OCI-LY7 (cell line): Measurements from ENCODE around the gene PPP1R10. TPM values are rescaled to one million over a fixed set of nuclear protein-coding genes. Genes with fewer than 3 reads are reported as not detected.

Experiments used
- BruUV-seq: library from RNA; stranded (reverse); fragments of 400-500 nt; replicated peaks from 2 replicates; lab custom pipeline; 2021; lab: Mats Ljungman, UMichigan
- CTCF ChIA-PET: fragments of 300-600 bp; sonication (Branson Sonifier 250); formaldehyde crosslinking; loops from one replicate; lab custom pipeline; 2022; ENCODE audit warnings: antibody characterized with exemption; ENCODE audit not compliant: unreplicated experiment; lab: Charles Lee
- POLR2A ChIA-PET: fragments of 300-600 bp; sonication (Branson Sonifier 250); formaldehyde crosslinking; loops from one replicate; lab custom pipeline; 2022; ENCODE audit warnings: antibody characterized with exemption; lab: Charles Lee
- DNase-seq: peaks from one replicate; pipeline ENCODE4 v3.0.0-alpha.2; 2015; ENCODE audit warnings: low spot score
- H2AFZ ChIP-seq: fragments of 200-600 bp; sonication (generic), shearing (Covaris generic); 2 replicates; pipeline ENCODE4 v1.6.1; 2014; ENCODE audit warnings: mild to moderate bottlenecking, antibody characterized with exemption, low read length, moderate library complexity
- H3K27ac ChIP-seq: fragments of 200-600 bp; sonication (generic); 2 replicates; pipeline ENCODE4 v1.5.1; 2014; ENCODE audit warnings: mixed run types, low read depth, mild to moderate bottlenecking, moderate library complexity, low read length, inconsistent platforms; ENCODE audit not compliant: poor library complexity, severe bottlenecking
- H3K36me3 ChIP-seq: fragments of 200-600 bp; sonication (generic); 2 replicates; pipeline ENCODE4 v1.6.1; 2014; ENCODE audit warnings: mild to moderate bottlenecking, antibody characterized with exemption, low read length, moderate library complexity, mixed read lengths; ENCODE audit not compliant: insufficient read depth
- H3K4me1 ChIP-seq: fragments of 200-600 bp; sonication (generic); 2 replicates; pipeline ENCODE4 v1.5.1; 2014; ENCODE audit warnings: mild to moderate bottlenecking, low read length; ENCODE audit not compliant: insufficient read depth, poor library complexity, severe bottlenecking
- H3K4me2 ChIP-seq: fragments of 200-600 bp; sonication (generic); 2 replicates; pipeline ENCODE4 v1.6.1; 2014; ENCODE audit warnings: mild to moderate bottlenecking, low read length
- H3K4me3 ChIP-seq: fragments of 200-600 bp; sonication (generic); 2 replicates; pipeline ENCODE4 v1.5.1; 2014; ENCODE audit warnings: mild to moderate bottlenecking, low read depth, low read length; ENCODE audit not compliant: poor library complexity, severe bottlenecking
- H3K79me2 ChIP-seq: fragments of 200-600 bp; sonication (generic); 2 replicates; pipeline ENCODE4 v1.6.1; 2016; ENCODE audit warnings: low read depth, mild to moderate bottlenecking, low read length, moderate library complexity, mixed read lengths; ENCODE audit not compliant: insufficient read depth
- H3K9me2 ChIP-seq: fragments of 200-600 bp; sonication (generic); 2 replicates; pipeline ENCODE4 v1.6.1; 2016; ENCODE audit warnings: mild to moderate bottlenecking, low read length, mixed read lengths; ENCODE audit not compliant: insufficient read depth
- H3K9me3 ChIP-seq: fragments of 200-600 bp; sonication (generic); 2 replicates; pipeline ENCODE4 v1.6.1; 2014; ENCODE audit warnings: mild to moderate bottlenecking, mixed run types, low read length, mixed read lengths
- H4K20me1 ChIP-seq: fragments of 200-600 bp; sonication (generic); 2 replicates; pipeline ENCODE4 v1.6.1; 2014; ENCODE audit warnings: mild to moderate bottlenecking, antibody characterized with exemption, low read length, moderate library complexity, mixed read lengths; ENCODE audit not compliant: insufficient read depth
- CTCF ChIP-seq: fragments of 200-600 bp; sonication (generic); conservative IDR thresholded peaks from 2 replicates; pipeline ENCODE4 v1.5.1; 2014; ENCODE audit warnings: mild to moderate bottlenecking, antibody characterized with exemption, low read length, moderate library complexity, mixed read lengths
- EZH2phosphoT487 ChIP-seq: fragments of 200-600 bp; sonication (generic); IDR thresholded peaks from 2 replicates; pipeline ENCODE4 v1.6.1; 2018; ENCODE audit warnings: low read depth, borderline replicate concordance, mild to moderate bottlenecking, mixed run types, antibody characterized with exemption, low read length, moderate library complexity, mixed read lengths
- intact Hi-C: fragments of 100-400 bp; cut with micrococcal nuclease; formaldehyde crosslinking; loops from one replicate; pipeline ENCODE4 v1.10.0; 2022; ENCODE audit not compliant: unreplicated experiment
- total RNA-seq, 2 experiments: library from RNA; depleted of rRNA in 1 of 2; stranded (reverse); fragments of >200 nt in 1 of 2; shearing (Covaris generic) in 1 of 2; gene quantifications; 2 replicates each; pipeline ENCODE4 v1.2.3, GENCODE V29; 2014 to 2022

Gene PPP1R10
- total RNA-seq, 2 experiments from 2014 or later: 126 to 155 TPM

- Histone ChIP-seq H3K27ac (no peak overlapping the region), H3K36me3 (peaks cover 87% of the 10 kb centered on the region), H3K4me1 (peaks cover 27% of the 10 kb centered on the region), H2AFZ (no peak overlapping the region), H3K4me3 (no peak overlapping the region), H3K9me3 (no peaks in the 10 kb centered on the region), H4K20me1 (peaks cover 30% of the 10 kb centered on the region; the same call in 1 of the 2 replicates), H3K79me2 (peaks cover 55% of the 10 kb centered on the region), H3K9me2 (no peaks in the 10 kb centered on the region), H3K4me2 (peak overlapping the region; percentile 99; the same call in 1 of the 2 replicates)
- CTCF ChIA-PET: interaction anchor here (0.6 to 1.1 kb wide), 2 partner anchors 112 to 119 kb away, joined by 3 read pairs; no protein-coding TSS in a partner anchor
- POLR2A ChIA-PET: interaction anchor here (0.5 to 3.6 kb wide), 6 partner anchors 13 to 96 kb away, joined by 3 to 38 read pairs (median 4); partner anchors contain the start of gene C6orf136
- peak; percentile 63 for TF ChIP-seq CTCF
- no peak for TF ChIP-seq EZH2phosphoT487
- DNase-seq: no peak
- intact Hi-C loops: no loop called here
- no TSS peak for BruUV-seq
These were observed 4.8 kb downstream of the PPP1R10 start for GRCh38 chr6:30612213-30612612.

- no peak overlapping the region for H3K4me3 ChIP-seq
- H3K79me2 ChIP-seq: peaks cover 54% of the 10 kb centered on the region
- peaks cover 89% of the 10 kb centered on the region for H3K36me3 ChIP-seq
- POLR2A ChIA-PET: interaction anchor here (0.7 to 3.6 kb wide), 4 partner anchors 13 to 82 kb away, joined by 3 to 38 read pairs (median 4); partner anchors contain the start of gene C6orf136
- peak overlapping the region; percentile 99; the same call in 1 of the 2 replicates for H3K4me2 ChIP-seq
- H3K27ac ChIP-seq: no peak overlapping the region
- peaks cover 31% of the 10 kb centered on the region; the same call in 1 of the 2 replicates for H4K20me1 ChIP-seq
- intact Hi-C loops: no loop called here
- CTCF ChIA-PET: interaction anchor here (0.6 kb wide), 1 partner anchor 112 kb away, joined by 3 read pairs; no protein-coding TSS in a partner anchor
- no peaks in the 10 kb centered on the region for H3K9me2 ChIP-seq
- DNase-seq: no peak
- H2AFZ ChIP-seq: no peak overlapping the region
- H3K4me1 ChIP-seq: peaks cover 27% of the 10 kb centered on the region
- TF ChIP-seq EZH2phosphoT487 (no peak), CTCF (no peak)
- H3K9me3 ChIP-seq: no peaks in the 10 kb centered on the region
- BruUV-seq: no TSS peak
These were observed 5.2 kb downstream of the PPP1R10 start for GRCh38 chr6:30611856-30612194.

GRCh38 chr6:30611150-30611855 is 5.7 kb downstream of the PPP1R10 start:
- Histone ChIP-seq H3K4me1 (peaks cover 27% of the 10 kb centered on the region), H4K20me1 (peaks cover 36% of the 10 kb centered on the region; the same call in 1 of the 2 replicates), H3K79me2 (peaks cover 52% of the 10 kb centered on the region), H3K4me2 (peak overlapping the region; percentile 12; the same call in 1 of the 2 replicates), H3K36me3 (peaks cover 89% of the 10 kb centered on the region), H3K4me3 (no peak overlapping the region), H3K27ac (no peak overlapping the region), H3K9me2 (no peaks in the 10 kb centered on the region), H3K9me3 (no peaks in the 10 kb centered on the region), H2AFZ (no peak overlapping the region)
- no TSS peak for BruUV-seq
- intact Hi-C loops: no loop called here
- no peak for DNase-seq
- TF ChIP-seq CTCF (no peak), EZH2phosphoT487 (no peak)
- CTCF ChIA-PET: interaction anchor here (0.6 kb wide), 1 partner anchor 113 kb away, joined by 3 read pairs; no protein-coding TSS in a partner anchor
- POLR2A ChIA-PET: interaction anchor here (1.2 to 3.6 kb wide), 2 partner anchors 12 to 19 kb away, joined by 3 to 38 read pairs; no protein-coding TSS in a partner anchor
